HEK293 (cell line): ENCODE data around the gene OPA3.

ENCODE experiments used
- BCL11B ChIP-seq: fragments of 450-650 bp; formaldehyde crosslinking; IDR thresholded peaks from 2 replicates; pipeline ENCODE4 v1.5.1; 2016; ENCODE audit warnings: low read depth, missing biosample characterization, missing genetic modification characterization
- HOXC10 ChIP-seq: sonication (generic); formaldehyde crosslinking; IDR thresholded peaks from 2 replicates; pipeline ENCODE4 v1.8.1; 2023; ENCODE audit warnings: mild to moderate bottlenecking, missing genetic modification reagents
- KLF10 ChIP-seq: fragments of 450-650 bp; IDR thresholded peaks from 2 replicates; pipeline ENCODE4 v1.5.1; 2018; ENCODE audit warnings: missing biosample characterization, mild to moderate bottlenecking, missing genetic modification characterization
- MEIS1 ChIP-seq: sonication (generic); formaldehyde crosslinking; IDR thresholded peaks from 2 replicates; pipeline ENCODE4 v1.8.1; 2022; ENCODE audit warnings: missing genetic modification reagents, mild to moderate bottlenecking, borderline replicate concordance
- OSR2 ChIP-seq: fragments of 450-650 bp; formaldehyde crosslinking; IDR thresholded peaks from 2 replicates; pipeline ENCODE4 v1.5.1; 2016; ENCODE audit warnings: missing biosample characterization, missing genetic modification characterization
- PATZ1 ChIP-seq: fragments of 450-650 bp; formaldehyde crosslinking; IDR thresholded peaks from 2 replicates; pipeline ENCODE4 v1.5.1; 2016; ENCODE audit warnings: missing biosample characterization, missing genetic modification characterization
- PBX3 ChIP-seq: sonication (generic); formaldehyde crosslinking; IDR thresholded peaks from 2 replicates; pipeline ENCODE4 v1.8.1; 2022; ENCODE audit warnings: mild to moderate bottlenecking, moderate library complexity, missing genetic modification reagents
- PRDM10 ChIP-seq: fragments of 450-650 bp; formaldehyde crosslinking; IDR thresholded peaks from 2 replicates; pipeline ENCODE4 v1.5.1; 2016; ENCODE audit warnings: missing biosample characterization, missing genetic modification characterization
- SP2 ChIP-seq: fragments of 450-650 bp; formaldehyde crosslinking; IDR thresholded peaks from 2 replicates; pipeline ENCODE4 v1.5.1; 2016; ENCODE audit warnings: missing biosample characterization, missing genetic modification characterization
- ZBTB21 ChIP-seq: fragments of 450-650 bp; formaldehyde crosslinking; IDR thresholded peaks from 2 replicates; pipeline ENCODE4 v1.5.1; 2017; ENCODE audit warnings: missing biosample characterization, missing genetic modification characterization
- ZBTB8A ChIP-seq: fragments of 450-650 bp; formaldehyde crosslinking; IDR thresholded peaks from 2 replicates; pipeline ENCODE4 v1.5.1; 2016; ENCODE audit warnings: missing biosample characterization, missing genetic modification characterization
- ZFP41 ChIP-seq: fragments of 450-650 bp; formaldehyde crosslinking; IDR thresholded peaks from 2 replicates; pipeline ENCODE4 v1.5.1; 2016; ENCODE audit warnings: missing biosample characterization, missing genetic modification characterization, borderline replicate concordance
- ZNF132 ChIP-seq: fragments of 450-650 bp; formaldehyde crosslinking; IDR thresholded peaks from 2 replicates; pipeline ENCODE4 v1.5.1; 2017; ENCODE audit warnings: missing biosample characterization, missing genetic modification characterization, borderline replicate concordance
- ZNF155 ChIP-seq: fragments of 450-650 bp; formaldehyde crosslinking; IDR thresholded peaks from 2 replicates; pipeline ENCODE4 v1.5.1; 2016; ENCODE audit warnings: missing biosample characterization, missing genetic modification characterization
- ZNF2 ChIP-seq: fragments of 450-650 bp; formaldehyde crosslinking; IDR thresholded peaks from 2 replicates; pipeline ENCODE4 v1.5.1; 2016; ENCODE audit warnings: missing biosample characterization, missing genetic modification characterization
- ZNF202 ChIP-seq: fragments of 450-650 bp; formaldehyde crosslinking; IDR thresholded peaks from 2 replicates; pipeline ENCODE4 v1.5.1; 2016; ENCODE audit warnings: missing biosample characterization, missing genetic modification characterization, borderline replicate concordance
- ZNF221 ChIP-seq: fragments of 450-650 bp; formaldehyde crosslinking; IDR thresholded peaks from 2 replicates; pipeline ENCODE4 v1.5.1; 2017; ENCODE audit warnings: missing biosample characterization, missing genetic modification characterization, borderline replicate concordance
- ZNF26 ChIP-seq: fragments of 450-650 bp; formaldehyde crosslinking; IDR thresholded peaks from 2 replicates; pipeline ENCODE4 v1.5.1; 2016; ENCODE audit warnings: missing biosample characterization, missing genetic modification characterization
- ZNF274 ChIP-seq, 2 experiments: fragments of 200-500 bp in 1 of 2; fragments of 450-650 bp in 1 of 2; sonication (Bioruptor generic) in 1 of 2; formaldehyde crosslinking in 1 of 2; IDR thresholded peaks; 2 replicates each; pipeline versions ENCODE4 v1.5.1 to v1.6.1; 2014 to 2016; ENCODE audit warnings: borderline replicate concordance in 1 of 2, inconsistent platforms in 1 of 2, low read length in 1 of 2, missing biosample characterization in 1 of 2, missing genetic modification characterization in 1 of 2
- ZNF391 ChIP-seq: fragments of 450-650 bp; formaldehyde crosslinking; IDR thresholded peaks from 2 replicates; pipeline ENCODE4 v1.5.1; 2016; ENCODE audit warnings: low read depth, missing biosample characterization, missing genetic modification characterization, borderline replicate concordance
- ZNF433 ChIP-seq: fragments of 450-650 bp; formaldehyde crosslinking; IDR thresholded peaks from 2 replicates; pipeline ENCODE4 v1.5.1; 2016; ENCODE audit warnings: missing biosample characterization, missing genetic modification characterization, low read depth
- ZNF544 ChIP-seq: fragments of 450-650 bp; formaldehyde crosslinking; IDR thresholded peaks from 2 replicates; pipeline ENCODE4 v1.5.0; 2017; ENCODE audit warnings: missing biosample characterization, missing genetic modification characterization
- ZNF600 ChIP-seq: fragments of 450-650 bp; formaldehyde crosslinking; IDR thresholded peaks from 2 replicates; pipeline ENCODE4 v1.5.1; 2016; ENCODE audit warnings: missing biosample characterization, missing genetic modification characterization
- ZNF639 ChIP-seq: fragments of 450-650 bp; formaldehyde crosslinking; IDR thresholded peaks from 2 replicates; pipeline ENCODE4 v1.5.1; 2016; ENCODE audit warnings: missing biosample characterization, missing genetic modification characterization
- ZNF654 ChIP-seq: fragments of 450-650 bp; formaldehyde crosslinking; IDR thresholded peaks from 2 replicates; pipeline ENCODE4 v1.5.1; 2016; ENCODE audit warnings: low read depth, missing biosample characterization, missing genetic modification characterization
- ZNF658 ChIP-seq: fragments of 450-650 bp; formaldehyde crosslinking; IDR thresholded peaks from 2 replicates; pipeline ENCODE4; 2016; ENCODE audit warnings: missing biosample characterization, missing genetic modification characterization
- ZNF664 ChIP-seq: fragments of 450-650 bp; formaldehyde crosslinking; IDR thresholded peaks from 2 replicates; pipeline ENCODE4 v1.5.1; 2016; ENCODE audit warnings: missing biosample characterization, missing genetic modification characterization
- ZNF776 ChIP-seq: fragments of 450-650 bp; formaldehyde crosslinking; IDR thresholded peaks from 2 replicates; pipeline ENCODE4 v1.5.0; 2017; ENCODE audit warnings: missing biosample characterization, missing genetic modification characterization, borderline replicate concordance
- ZSCAN30 ChIP-seq: fragments of 450-650 bp; IDR thresholded peaks from 2 replicates; pipeline ENCODE4 v1.5.1; 2018; ENCODE audit warnings: missing biosample characterization, mild to moderate bottlenecking, missing genetic modification characterization, moderate library complexity

OPA3 gene

GRCh38 chr19:45584332-45585157 lies at the start of gene OPA3 (continued):
- TF ChIP-seq ZFP41 (tag by site-specific recombination) (no peak), OSR2 (tag by site-specific recombination) (no peak), ZSCAN30 (tag by site-specific recombination) (no peak), ZNF2 (no peak), ZBTB8A (tag by site-specific recombination) (peak; percentile 80), PBX3 (CRISPR knock-in tag) (peak; percentile 80; the same call in 1 of the 2 replicates), SP2 (tag by site-specific recombination) (peak; percentile 85), BCL11B (tag by site-specific recombination) (no peak), HOXC10 (CRISPR knock-in tag) (no peak), ZNF433 (tag by site-specific recombination) (no peak), ZNF202 (no peak), MEIS1 (CRISPR knock-in tag) (no peak), PATZ1 (tag by site-specific recombination) (no peak), ZNF132 (no peak), ZNF274 (IDR thresholded peaks at IDR 0.05; ENCODE audit: low read length) (no peak), ZNF274 (tag by site-specific recombination; IDR thresholded peaks at IDR 0.05; ENCODE audit: borderline replicate concordance) (no peak), ZNF600 (tag by site-specific recombination) (no peak), ZNF221 (no peak), ZNF544 (tag by site-specific recombination) (no peak), ZNF776 (tag by site-specific recombination) (no peak), ZNF654 (tag by site-specific recombination) (no peak), ZNF639 (0 out of 2 replicates have a peak, but pooled peaks have one; percentile 14), ZNF658 (tag by site-specific recombination) (no peak), ZNF664 (tag by site-specific recombination) (peak; percentile 96), ZNF155 (no peak), PRDM10 (tag by site-specific recombination) (peak; percentile 76), ZNF26 (tag by site-specific recombination) (no peak), KLF10 (tag by site-specific recombination) (peak; percentile 89), ZNF391 (tag by site-specific recombination) (no peak), ZBTB21 (tag by site-specific recombination) (peak; percentile 99)
